ENCODE data around the gene HSPA14. TPM values are rescaled to one million over a fixed set of nuclear protein-coding genes. Genes with fewer than 3 reads are reported as not detected.

HSPA14 gene
- total and polyA plus RNA-seq, 5 donors from 2014 or later, result 16.0 to 26.7 (median 22.6) TPM

GRCh38 chr10:14878266-14879123, 40.4 kb downstream of the HSPA14 start, which contains the start of gene SUV39H2:
TSS of gene SUV39H2 (plus strand) at chr10:14878866. CDS start at chr10:14878889, 23 bp downstream.
- peak within 1 kb of the TSS; percentile 92 to 97 (median 94) for H3K4me3 Mint-ChIP-seq
- Histone ChIP-seq H3K36me3 (ENCODE audit: control insufficient read depth, insufficient read depth, low read length) (no peaks in the 10 kb centered on the region), H3K27ac (ENCODE audit: insufficient read depth, low read length, poor library complexity, severe bottlenecking) (peak within 1 kb of the TSS; percentile 62), H3K9me3 (ENCODE audit: control insufficient read depth in 2 of 2, low read length in 2 of 2) (no peaks in the 10 kb centered on the region), H3K4me1 (ENCODE audit: control insufficient read depth, insufficient read depth, low read length, poor library complexity, severe bottlenecking) (peaks cover 28% of the 10 kb centered on the region), H3K4me3 (ENCODE audit: low read depth, low read length) (peak within 1 kb of the TSS; percentile 83), H3K27me3 (ENCODE audit: control insufficient read depth, insufficient read depth, low read length) (no peaks in the 10 kb centered on the region)
- peaks cover 12 to 45% (median 28%) of the 10 kb centered on the region in 4 donors for H3K4me1 Mint-ChIP-seq
- DNase-seq (peak; percentile 90 to 96 (median 92)), ATAC-seq (ENCODE audit: low read depth in 2 of 2) (peak; percentile 93 to 94)
- H3K36me3 Mint-ChIP-seq, result no peaks in the 10 kb centered on the region
- H3K27me3 Mint-ChIP-seq, result no peaks in the 10 kb centered on the region
- H3K27ac Mint-ChIP-seq, result peak within 1 kb of the TSS; percentile 82 to 94 (median 93)
- peaks cover 0 to 2% (median 0%) of the 10 kb centered on the region in 7 donors for H3K9me3 Mint-ChIP-seq

- DNase-seq (peak; percentile 31 to 45 (median 33)), ATAC-seq (ENCODE audit: low read depth in 2 of 2) (peak in 1 of 2 donors; percentile 2)
- Mint-ChIP-seq H3K4me1 (peaks cover 9 to 45% (median 30%) of the 10 kb centered on the region in 4 donors), H3K27me3 (no peaks in the 10 kb centered on the region), H3K4me3 (peak overlapping the region; percentile 87 to 93 (median 92)), H3K27ac (peak overlapping the region; percentile 82 to 91 (median 85)), H3K9me3 (peaks cover 0 to 2% (median 0%) of the 10 kb centered on the region in 7 donors), H3K36me3 (peaks cover 3% of the 10 kb centered on the region)
- Histone ChIP-seq H3K36me3 (ENCODE audit: control insufficient read depth, insufficient read depth, low read length) (no peaks in the 10 kb centered on the region), H3K27me3 (ENCODE audit: control insufficient read depth, insufficient read depth, low read length) (no peaks in the 10 kb centered on the region), H3K4me3 (ENCODE audit: low read depth, low read length) (peak overlapping the region; percentile 83), H3K9me3 (ENCODE audit: control insufficient read depth in 2 of 2, low read length in 2 of 2) (no peaks in the 10 kb centered on the region), H3K4me1 (ENCODE audit: control insufficient read depth, insufficient read depth, low read length, poor library complexity, severe bottlenecking) (peaks cover 28% of the 10 kb centered on the region), H3K27ac (ENCODE audit: insufficient read depth, low read length, poor library complexity, severe bottlenecking) (peak overlapping the region; percentile 62)
Measured at GRCh38 chr10:14879124-14879927, 41.2 kb downstream of the HSPA14 start.

DNA sequence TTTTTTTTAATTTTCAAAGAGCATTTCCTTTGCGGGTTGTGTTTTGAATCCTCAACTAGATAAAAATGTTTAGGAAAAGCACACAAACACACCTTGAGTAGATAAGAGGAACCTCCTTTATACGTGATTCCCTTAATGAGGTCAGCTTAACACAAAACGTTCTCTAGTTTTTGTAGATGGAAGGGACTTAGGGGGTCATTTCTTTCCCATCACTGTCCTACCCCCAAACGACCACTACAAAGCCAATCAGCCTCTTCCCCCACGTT, 41.8 kb downstream of the HSPA14 start:
- H3K4me3 ChIP-seq (ENCODE audit: low read depth, low read length), result peak overlapping the region; percentile 83
- no peak for ATAC-seq (ENCODE audit: low read depth in 2 of 2)
- Mint-ChIP-seq H3K27me3 (no peaks in the 10 kb centered on the region), H3K27ac (peak overlapping the region in 2 of 3 donors; percentile 85 to 91), H3K9me3 (peaks cover 0 to 2% (median 0%) of the 10 kb centered on the region in 7 donors), H3K4me3 (peak overlapping the region; percentile 87 to 93 (median 92)), H3K4me1 (peaks cover 9 to 45% (median 30%) of the 10 kb centered on the region in 4 donors), H3K36me3 (peaks cover 3% of the 10 kb centered on the region)
- H3K27me3 ChIP-seq (ENCODE audit: control insufficient read depth, insufficient read depth, low read length), result no peaks in the 10 kb centered on the region
- H3K36me3 ChIP-seq (ENCODE audit: control insufficient read depth, insufficient read depth, low read length), result no peaks in the 10 kb centered on the region
- H3K27ac ChIP-seq (ENCODE audit: insufficient read depth, low read length, poor library complexity, severe bottlenecking), result no peak overlapping the region
- peak in 1 of 3 donors; percentile 13 for DNase-seq
- H3K9me3 ChIP-seq (ENCODE audit: control insufficient read depth in 2 of 2, low read length in 2 of 2), result no peaks in the 10 kb centered on the region
- H3K4me1 ChIP-seq (ENCODE audit: control insufficient read depth, insufficient read depth, low read length, poor library complexity, severe bottlenecking), result peaks cover 28% of the 10 kb centered on the region

GRCh38 chr10:14880229-14880628, 42.1 kb downstream of the HSPA14 start:
- Mint-ChIP-seq H3K36me3 (peaks cover 3% of the 10 kb centered on the region), H3K27me3 (no peaks in the 10 kb centered on the region), H3K4me1 (peaks cover 9 to 45% (median 30%) of the 10 kb centered on the region in 4 donors), H3K4me3 (peak overlapping the region; percentile 87 to 93 (median 92)), H3K9me3 (peaks cover 0 to 2% (median 0%) of the 10 kb centered on the region in 7 donors), H3K27ac (peak overlapping the region in 2 of 3 donors; percentile 85 to 91)
- peak overlapping the region; percentile 83 for H3K4me3 ChIP-seq (ENCODE audit: low read depth, low read length)
- no peak for ATAC-seq (ENCODE audit: low read depth in 2 of 2)
- DNase-seq, result no peak
- no peaks in the 10 kb centered on the region for H3K27me3 ChIP-seq (ENCODE audit: control insufficient read depth, insufficient read depth, low read length)
- no peak overlapping the region for H3K27ac ChIP-seq (ENCODE audit: insufficient read depth, low read length, poor library complexity, severe bottlenecking)
- no peaks in the 10 kb centered on the region for H3K9me3 ChIP-seq (ENCODE audit: control insufficient read depth in 2 of 2, low read length in 2 of 2)
- H3K36me3 ChIP-seq (ENCODE audit: control insufficient read depth, insufficient read depth, low read length), result no peaks in the 10 kb centered on the region
- H3K4me1 ChIP-seq (ENCODE audit: control insufficient read depth, insufficient read depth, low read length, poor library complexity, severe bottlenecking), result peaks cover 28% of the 10 kb centered on the region

GRCh38 chr10:14884082-14884481, 46.0 kb downstream of the HSPA14 start:
- Mint-ChIP-seq H3K4me1 (peaks cover 5 to 24% (median 16%) of the 10 kb centered on the region in 4 donors), H3K27me3 (no peaks in the 10 kb centered on the region), H3K9me3 (peaks cover 0 to 2% (median 0%) of the 10 kb centered on the region in 7 donors), H3K4me3 (peak overlapping the region in 1 of 4 donors; percentile 26), H3K27ac (no peak overlapping the region), H3K36me3 (peaks cover 3% of the 10 kb centered on the region)
- no peak overlapping the region for H3K4me3 ChIP-seq (ENCODE audit: low read depth, low read length)
- H3K36me3 ChIP-seq (ENCODE audit: control insufficient read depth, insufficient read depth, low read length), result no peaks in the 10 kb centered on the region
- no peaks in the 10 kb centered on the region for H3K27me3 ChIP-seq (ENCODE audit: control insufficient read depth, insufficient read depth, low read length)
- no peak overlapping the region for H3K27ac ChIP-seq (ENCODE audit: insufficient read depth, low read length, poor library complexity, severe bottlenecking)
- ATAC-seq (ENCODE audit: low read depth in 2 of 2) (no peak), DNase-seq (peak in 1 of 3 donors; percentile 25)
- H3K4me1 ChIP-seq (ENCODE audit: control insufficient read depth, insufficient read depth, low read length, poor library complexity, severe bottlenecking), result peaks cover 11% of the 10 kb centered on the region
- H3K9me3 ChIP-seq (ENCODE audit: control insufficient read depth in 2 of 2, low read length in 2 of 2), result no peaks in the 10 kb centered on the region

GRCh38 chr10:14889318-14889717, 51.2 kb downstream of the HSPA14 start:
- Histone ChIP-seq H3K36me3 (ENCODE audit: control insufficient read depth, insufficient read depth, low read length) (no peaks in the 10 kb centered on the region), H3K9me3 (ENCODE audit: control insufficient read depth in 2 of 2, low read length in 2 of 2) (no peaks in the 10 kb centered on the region), H3K27ac (ENCODE audit: insufficient read depth, low read length, poor library complexity, severe bottlenecking) (no peak overlapping the region), H3K27me3 (ENCODE audit: control insufficient read depth, insufficient read depth, low read length) (no peaks in the 10 kb centered on the region), H3K4me3 (ENCODE audit: low read depth, low read length) (peak overlapping the region; percentile 52), H3K4me1 (ENCODE audit: control insufficient read depth, insufficient read depth, low read length, poor library complexity, severe bottlenecking) (no peaks in the 10 kb centered on the region)
- H3K9me3 Mint-ChIP-seq, result no peaks in the 10 kb centered on the region
- ATAC-seq (ENCODE audit: low read depth in 2 of 2), result peak in 1 of 2 donors; percentile 52
- no peaks in the 10 kb centered on the region for H3K27me3 Mint-ChIP-seq
- peaks cover 4% of the 10 kb centered on the region for H3K36me3 Mint-ChIP-seq
- H3K4me1 Mint-ChIP-seq, result peaks cover 6 to 16% (median 9%) of the 10 kb centered on the region in 4 donors
- H3K4me3 Mint-ChIP-seq, result peak overlapping the region in 1 of 4 donors; percentile 7
- DNase-seq, result peak in 2 of 3 donors; percentile 33 to 63
- H3K27ac Mint-ChIP-seq, result peak overlapping the region in 2 of 3 donors; percentile 24 to 70

DNA sequence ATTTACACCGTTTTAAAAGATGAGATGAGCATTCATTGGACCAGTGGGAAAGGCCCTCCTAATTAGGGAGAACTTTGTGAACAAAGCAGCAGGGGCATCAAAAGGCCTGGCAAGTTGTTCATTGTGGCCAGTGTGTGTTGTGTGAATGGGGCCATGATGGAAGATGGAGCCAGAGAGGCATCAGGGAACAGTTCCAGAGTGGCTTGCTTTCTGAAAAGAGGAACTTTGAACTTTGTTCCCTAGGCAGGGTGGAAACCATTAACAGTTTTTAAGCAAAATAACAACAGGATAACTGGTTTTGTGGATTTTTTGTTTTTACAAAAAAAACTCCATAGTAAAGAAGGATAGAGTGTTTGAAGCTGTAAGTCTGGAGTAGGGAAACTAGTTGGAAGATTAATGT, 53.0 kb downstream of the HSPA14 start:
- no peaks in the 10 kb centered on the region for H3K27me3 ChIP-seq (ENCODE audit: control insufficient read depth, insufficient read depth, low read length)
- no peak overlapping the region for H3K27ac ChIP-seq (ENCODE audit: insufficient read depth, low read length, poor library complexity, severe bottlenecking)
- H3K4me3 ChIP-seq (ENCODE audit: low read depth, low read length), result no peak overlapping the region
- peak overlapping the region in 1 of 3 donors; percentile 28 for H3K27ac Mint-ChIP-seq
- H3K9me3 ChIP-seq (ENCODE audit: control insufficient read depth in 2 of 2, low read length in 2 of 2), result no peaks in the 10 kb centered on the region
- H3K4me1 Mint-ChIP-seq, result peaks cover 6 to 16% (median 9%) of the 10 kb centered on the region in 4 donors
- no peaks in the 10 kb centered on the region for H3K9me3 Mint-ChIP-seq
- H3K36me3 ChIP-seq (ENCODE audit: control insufficient read depth, insufficient read depth, low read length), result no peaks in the 10 kb centered on the region
- ATAC-seq (ENCODE audit: low read depth in 2 of 2) (no peak), DNase-seq (no peak)
- H3K36me3 Mint-ChIP-seq, result peaks cover 4% of the 10 kb centered on the region
- H3K27me3 Mint-ChIP-seq, result no peaks in the 10 kb centered on the region
- H3K4me3 Mint-ChIP-seq, result no peak overlapping the region
- no peaks in the 10 kb centered on the region for H3K4me1 ChIP-seq (ENCODE audit: control insufficient read depth, insufficient read depth, low read length, poor library complexity, severe bottlenecking)

Data from CD4-positive, CD25-positive, alpha-beta regulatory T cell (primary cell).